HG03520 (cell line): ENCODE data around the gene C1orf105.
A peak's percentile ranks its signal among the peaks of the same experiment; 100 is the strongest.

ENCODE experiments used
- ATAC-seq: cut with Tn5 transposase; IDR thresholded peaks from one replicate; pipeline ENCODE4 v1.9.1; 2021; ENCODE audit warnings: mild to moderate bottlenecking, moderate library complexity; ENCODE audit not compliant: unreplicated experiment

C1orf105 gene

DNA sequence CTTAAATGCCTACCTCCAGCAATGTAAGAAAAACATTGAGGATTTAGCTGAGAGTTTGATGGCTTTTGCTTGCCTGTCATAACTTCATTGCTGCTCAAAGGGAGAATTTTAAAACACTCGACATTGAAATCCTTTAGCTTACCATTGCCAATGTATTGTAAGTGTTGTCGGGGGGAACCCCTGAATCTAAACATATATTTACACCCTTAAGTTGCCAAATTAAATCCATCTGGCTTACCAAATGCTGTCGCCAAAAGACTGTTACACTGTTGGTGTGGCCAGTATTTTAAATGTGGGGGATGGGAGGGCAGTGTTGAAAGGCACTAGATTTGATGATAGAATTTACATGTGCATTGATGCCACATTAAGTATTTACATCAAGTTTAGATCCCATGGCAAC is 24.9 kb upstream of the C1orf105 start:
- no peak for ATAC-seq

DNA sequence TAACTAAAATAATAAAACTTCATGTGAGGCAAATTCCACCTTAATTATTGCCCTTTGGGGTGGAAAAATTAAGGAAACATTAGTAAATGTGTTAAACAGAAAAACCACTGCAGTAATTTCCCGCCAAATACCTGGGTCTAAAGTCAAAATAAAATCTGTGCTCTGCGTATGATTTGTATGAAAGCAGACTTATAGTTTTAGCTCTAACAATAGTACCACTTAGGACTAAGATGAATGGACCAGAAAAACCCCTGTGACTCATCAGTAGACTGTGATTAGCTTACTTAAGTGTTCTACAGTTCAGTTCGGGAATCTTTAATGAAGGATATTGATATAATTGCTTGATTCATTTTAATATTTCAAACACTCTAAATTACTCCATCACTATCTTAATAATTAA is 23.3 kb upstream of the C1orf105 start:
- peak; percentile 37 for ATAC-seq

DNA sequence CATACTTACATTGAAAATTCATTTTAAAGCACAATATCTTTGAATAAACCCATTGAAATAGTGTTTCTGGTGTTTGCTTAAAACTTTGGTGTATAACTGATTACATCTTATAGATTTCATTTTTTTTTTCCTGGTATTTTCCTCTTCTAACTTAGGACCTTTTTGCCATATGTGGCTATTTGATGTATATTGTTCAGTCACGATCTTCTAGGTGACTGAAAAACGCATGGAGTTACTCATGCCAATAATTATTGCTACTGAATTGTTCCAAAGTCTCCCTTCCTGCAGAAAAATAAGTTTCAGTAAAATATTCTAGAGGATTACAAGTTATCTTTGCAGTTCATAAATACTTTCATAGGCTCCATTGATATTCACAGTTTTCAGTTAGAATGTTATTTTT is 22.9 kb upstream of the C1orf105 start:
- no peak for ATAC-seq

DNA sequence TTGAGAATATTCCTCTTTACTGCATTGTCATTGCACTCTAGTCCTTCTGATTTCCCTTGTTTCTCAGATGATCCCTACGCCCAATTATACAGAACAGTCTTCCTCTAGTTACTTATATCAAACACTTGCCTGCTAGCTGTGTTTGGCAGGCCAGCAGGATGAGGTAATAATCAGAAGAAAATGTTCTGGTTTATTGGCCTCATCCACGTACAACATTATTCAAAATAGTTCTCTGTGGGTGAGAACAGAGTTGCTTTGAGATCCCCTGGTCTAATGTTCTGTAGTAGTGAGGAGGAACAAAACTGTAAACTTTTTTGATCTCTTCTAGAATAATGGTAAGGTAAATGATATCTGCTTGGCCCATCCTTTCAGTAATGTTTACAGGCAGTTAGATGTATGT is 22.3 kb upstream of the C1orf105 start:
- ATAC-seq, result no peak

DNA sequence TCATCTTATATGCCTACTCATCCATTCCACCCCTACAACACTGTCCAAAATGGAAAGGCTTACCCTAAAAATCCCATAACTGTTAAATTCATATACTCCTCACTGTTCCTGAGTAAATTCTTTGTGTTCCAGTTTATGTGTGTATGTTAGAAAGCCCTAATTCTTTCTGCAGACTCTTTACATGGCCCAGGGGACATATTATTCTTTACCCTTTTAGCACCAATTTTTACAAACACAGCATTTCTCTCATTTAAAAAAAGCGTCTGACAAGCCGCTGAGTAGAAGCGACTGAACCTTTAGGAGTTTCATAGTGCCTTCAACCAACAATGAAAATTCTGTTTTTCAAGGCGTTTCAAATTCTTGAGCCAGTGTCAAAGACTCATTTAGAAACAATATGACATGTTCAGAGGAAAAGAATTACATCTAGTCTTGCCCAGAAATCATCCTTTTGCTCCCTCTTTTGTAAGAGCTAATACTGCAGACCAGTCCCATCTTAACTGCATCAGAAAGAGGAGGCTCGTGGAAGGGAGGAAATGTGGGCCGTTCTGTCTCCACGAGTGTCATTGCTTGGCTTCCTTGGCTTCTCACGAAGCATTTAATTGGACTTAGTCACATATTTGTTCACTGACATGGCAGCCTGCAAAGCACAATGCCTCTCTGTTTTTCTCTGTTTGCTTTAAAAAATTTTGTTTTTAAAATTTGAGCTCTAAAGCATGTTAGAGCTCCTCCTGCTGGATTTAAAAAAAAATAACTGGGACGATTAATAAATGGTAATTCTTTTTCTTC is 21.3 kb upstream of the C1orf105 start:
- no peak for ATAC-seq

DNA sequence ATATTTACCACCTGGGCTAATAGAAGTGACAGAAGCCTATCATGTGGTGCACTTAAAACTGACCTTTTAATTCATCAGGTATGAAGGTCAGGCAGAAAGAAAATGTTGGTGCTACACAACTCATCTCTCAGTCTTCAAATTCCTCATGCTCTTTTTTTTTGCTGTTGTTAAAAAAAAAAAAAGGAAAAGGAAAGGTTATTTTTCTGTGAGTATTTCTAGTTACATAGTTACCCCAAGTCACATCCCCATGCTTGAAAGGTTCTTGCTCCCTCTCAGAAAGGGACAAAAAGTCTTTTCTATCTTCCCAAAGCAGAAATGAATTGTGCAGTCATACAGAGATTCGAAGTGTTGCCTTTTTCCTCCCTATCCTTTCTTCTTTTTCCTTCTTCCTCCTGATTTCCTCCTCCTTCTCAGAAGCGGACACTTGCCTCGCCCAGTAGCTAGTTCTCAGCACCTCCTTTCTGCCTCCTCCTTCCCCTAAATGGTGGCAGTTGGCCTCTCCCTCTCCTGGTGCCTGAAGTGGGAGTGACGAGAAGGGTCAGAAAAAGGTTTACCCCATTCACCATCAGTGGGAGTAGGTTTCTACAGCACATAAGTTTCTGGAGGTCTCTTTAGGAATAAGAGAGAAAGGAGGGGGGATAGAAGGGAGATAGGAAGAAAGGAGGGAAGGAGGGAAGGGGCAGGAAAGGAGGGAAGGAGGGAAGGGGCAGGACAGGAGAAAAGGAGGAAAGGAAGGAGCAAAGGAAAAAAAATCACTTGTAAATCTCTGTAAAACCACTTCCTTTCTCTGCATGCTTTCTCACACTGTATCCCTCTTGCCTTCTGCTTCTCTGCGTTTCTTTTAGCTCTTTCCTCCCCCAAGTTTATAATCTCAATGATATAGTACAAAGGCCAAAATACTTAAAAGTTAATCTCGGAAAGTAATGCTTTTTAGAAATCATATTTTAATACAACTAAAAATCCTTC is 20.4 kb upstream of the C1orf105 start:
- no peak for ATAC-seq

DNA sequence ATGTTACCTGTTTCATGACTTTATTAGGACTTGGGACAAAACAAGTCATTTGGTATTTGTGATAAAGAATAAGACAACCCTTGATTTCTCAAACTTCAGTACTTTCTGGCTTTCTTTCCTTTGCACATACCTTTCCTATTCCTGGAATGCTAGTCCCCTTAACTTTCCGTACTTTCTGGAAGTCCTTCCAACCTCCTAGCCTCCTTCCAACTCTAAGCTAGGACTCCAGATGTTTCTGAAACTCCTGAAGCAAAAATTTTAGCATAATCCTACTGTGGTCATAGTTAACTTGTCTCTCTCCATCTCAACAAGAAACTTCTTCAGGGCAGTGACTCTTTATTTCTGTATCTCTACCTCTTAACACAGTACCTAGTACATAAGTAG is 19.8 kb upstream of the C1orf105 start:
- ATAC-seq, result no peak

DNA sequence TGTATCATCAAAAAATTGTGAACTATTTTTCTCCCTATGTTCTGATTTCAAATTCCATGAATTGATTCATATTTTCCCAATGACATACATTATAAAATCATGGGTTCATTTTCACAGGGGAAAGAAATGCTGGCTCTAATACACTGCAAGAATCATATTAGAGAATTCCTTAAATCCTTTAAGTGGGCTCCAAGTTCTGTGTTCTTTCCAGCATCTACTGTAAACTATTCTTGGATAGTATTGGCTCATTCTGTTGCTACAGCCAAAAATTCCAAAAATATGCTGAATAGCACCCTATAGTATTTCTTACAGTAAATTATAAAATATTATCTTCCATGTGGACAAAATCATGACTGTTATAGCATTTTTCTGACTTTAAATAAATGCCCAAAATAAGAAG is 19.0 kb upstream of the C1orf105 start:
- no peak for ATAC-seq

DNA sequence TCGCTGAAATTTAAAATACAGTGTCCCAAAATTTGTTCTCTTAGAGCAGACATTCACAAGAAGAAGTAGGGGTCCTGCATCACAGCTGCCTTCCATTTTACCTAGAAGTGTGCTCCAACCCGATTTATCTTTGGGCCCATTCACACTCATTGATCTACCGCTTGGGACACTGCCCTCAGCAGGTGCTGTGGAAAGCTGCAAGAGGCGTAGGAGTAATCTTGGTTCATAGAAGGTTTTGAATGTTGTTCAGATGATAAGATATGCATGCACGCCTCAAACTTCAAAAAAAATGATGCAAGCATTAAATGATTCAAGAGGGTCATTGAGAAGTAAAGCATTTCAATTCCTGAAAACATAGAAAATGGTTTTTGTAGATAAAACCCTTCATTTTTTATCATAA is 18.6 kb upstream of the C1orf105 start:
- ATAC-seq, result no peak

DNA sequence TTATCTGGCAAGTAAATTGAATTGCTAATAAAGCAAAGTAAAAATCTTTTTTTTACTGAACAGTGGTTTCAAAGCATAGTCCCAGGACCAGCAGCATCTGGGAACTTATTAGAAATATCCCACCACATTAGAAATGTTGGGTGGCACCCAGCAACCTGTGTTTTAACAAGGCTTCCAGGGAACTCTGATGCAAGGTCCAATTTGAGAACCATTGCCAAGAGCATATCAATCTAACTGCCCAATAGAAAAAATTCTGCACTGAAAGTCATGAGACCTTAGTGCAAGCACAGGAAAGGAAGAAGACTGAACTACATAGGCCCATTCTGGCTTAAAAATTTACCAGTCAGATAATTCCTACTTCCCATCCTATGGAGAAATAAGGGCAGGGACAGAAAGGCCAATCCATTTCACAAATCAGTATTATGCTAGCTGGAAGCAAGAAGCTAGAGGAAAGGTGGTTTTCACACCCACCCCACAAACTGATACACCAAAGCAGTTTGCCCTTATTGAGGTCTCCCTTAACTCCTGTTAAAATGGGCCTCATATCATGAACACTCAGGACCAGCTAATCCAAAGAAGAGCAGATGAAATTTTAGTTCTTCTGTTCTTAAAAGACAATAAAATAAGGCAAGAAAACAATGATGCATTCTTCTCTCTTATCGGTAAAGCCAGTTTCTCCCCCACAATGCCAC is 17.5 kb upstream of the C1orf105 start:
- ATAC-seq, result no peak

DNA sequence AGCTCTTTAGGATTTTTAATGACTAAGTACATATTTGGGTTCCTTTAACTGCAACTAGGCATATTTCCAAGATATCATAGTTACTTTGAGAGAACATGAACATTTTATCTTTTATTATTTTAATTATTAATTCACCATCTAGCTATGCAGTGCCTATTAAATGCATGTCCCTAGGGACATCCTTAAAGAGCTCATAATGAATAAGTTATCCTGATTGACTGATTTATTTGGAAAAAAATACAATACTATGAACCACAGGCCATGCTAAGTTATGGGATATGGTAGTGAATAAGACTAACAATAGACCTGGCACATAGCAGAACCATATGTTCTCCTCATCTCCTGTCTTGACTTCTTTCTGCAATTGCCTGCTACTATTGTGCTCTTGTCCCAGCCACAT is 16.4 kb upstream of the C1orf105 start:
- no peak for ATAC-seq

DNA sequence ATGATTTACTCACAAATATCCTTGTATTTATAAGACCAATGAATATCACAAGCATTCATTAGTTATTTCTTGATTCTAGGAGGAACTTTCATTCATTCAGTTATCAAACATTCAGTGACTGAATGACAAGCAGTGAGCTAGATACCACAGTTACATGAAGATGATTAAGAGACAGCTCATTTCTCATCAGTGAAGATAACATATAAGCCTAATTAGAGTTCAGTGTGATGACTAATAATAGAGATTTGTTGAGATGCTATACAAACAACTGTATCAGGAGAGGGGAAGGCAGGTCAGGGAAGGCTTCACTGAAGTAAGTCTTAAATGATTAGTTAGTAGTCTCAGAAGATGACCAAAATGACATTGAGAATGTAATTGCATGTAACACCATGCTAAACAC is 14.6 kb upstream of the C1orf105 start:
- no peak for ATAC-seq

DNA sequence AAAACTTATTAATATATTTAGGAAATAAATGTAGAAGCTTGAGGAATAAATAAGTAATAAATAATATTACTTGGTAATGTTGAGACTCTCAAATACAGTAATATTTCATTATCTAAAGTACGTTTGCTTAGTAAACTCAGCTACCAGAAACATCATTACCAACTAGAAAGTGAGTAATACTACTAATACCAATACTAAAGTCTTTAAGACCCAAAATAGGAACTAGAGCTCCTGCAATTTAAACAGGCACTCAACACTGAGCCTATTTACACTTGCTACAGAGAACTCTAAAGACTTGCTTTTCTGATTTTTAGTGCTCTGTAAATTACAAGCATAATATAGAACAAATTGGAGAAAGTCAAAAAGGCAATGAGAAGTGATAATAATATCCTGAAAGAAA is 13.5 kb upstream of the C1orf105 start:
- no peak for ATAC-seq

DNA sequence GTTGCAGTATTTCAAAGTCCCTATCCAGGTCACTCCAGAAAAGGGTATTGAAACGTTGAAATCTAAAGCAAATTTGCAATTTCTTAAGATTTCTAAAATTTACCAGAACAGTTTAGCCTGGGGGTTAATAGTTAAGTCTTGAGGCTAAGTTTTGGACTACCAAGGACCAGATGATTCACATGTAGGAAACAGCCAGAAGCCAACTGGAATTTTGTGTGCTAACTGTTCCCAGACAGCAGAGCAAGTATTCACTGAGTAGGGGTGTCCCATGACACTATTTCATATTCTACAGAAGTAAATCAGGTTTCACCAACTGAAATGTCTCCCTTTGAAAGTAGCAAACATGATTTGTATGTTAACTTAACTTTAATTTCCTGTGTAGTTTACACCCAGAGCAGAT is 11.5 kb upstream of the C1orf105 start:
- no peak for ATAC-seq

DNA sequence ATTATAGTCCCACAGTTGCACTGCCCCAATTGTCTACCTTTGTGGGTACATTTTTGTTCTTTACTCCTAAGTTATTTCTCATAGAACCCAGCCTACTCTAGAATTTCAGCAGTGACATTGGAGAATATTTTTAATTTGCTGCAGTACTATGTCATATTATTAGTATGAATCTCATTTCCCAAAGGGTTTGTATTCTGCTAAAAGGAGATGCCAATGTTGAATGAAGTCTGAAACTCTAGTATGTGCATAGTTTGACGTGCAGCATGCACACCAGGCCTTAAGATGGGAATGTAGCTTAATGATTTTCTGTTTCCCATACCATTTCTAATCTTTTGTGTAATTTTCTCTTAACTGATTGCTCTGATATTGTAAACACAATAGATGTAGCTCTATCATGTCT is 10.5 kb upstream of the C1orf105 start:
- no peak for ATAC-seq

DNA sequence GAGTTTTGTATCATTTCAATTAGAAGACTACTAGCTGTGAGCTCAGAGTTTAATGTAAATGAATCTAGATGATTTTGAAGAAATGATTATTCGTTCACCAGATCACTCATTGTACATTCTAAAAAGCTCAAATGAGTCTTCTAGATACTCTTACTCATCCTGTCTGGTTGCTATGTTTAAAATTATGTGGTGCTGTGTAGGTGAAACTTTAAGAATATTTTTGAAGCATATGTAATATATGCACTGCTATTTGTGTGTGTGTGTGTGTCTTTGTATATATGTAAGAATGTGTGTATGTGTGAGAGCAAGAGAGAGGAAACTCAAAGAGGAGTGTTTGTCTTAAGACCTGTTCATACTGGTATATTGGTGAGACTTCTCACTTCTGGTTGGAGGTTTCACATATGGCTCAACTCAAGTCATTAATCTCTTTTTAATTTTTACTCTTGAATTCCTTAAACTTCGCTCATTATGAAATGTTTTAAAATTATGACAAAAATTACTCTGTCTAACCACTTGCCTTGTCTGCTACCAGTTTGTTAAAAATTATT is 8.6 kb upstream of the C1orf105 start:
- ATAC-seq, result no peak

DNA sequence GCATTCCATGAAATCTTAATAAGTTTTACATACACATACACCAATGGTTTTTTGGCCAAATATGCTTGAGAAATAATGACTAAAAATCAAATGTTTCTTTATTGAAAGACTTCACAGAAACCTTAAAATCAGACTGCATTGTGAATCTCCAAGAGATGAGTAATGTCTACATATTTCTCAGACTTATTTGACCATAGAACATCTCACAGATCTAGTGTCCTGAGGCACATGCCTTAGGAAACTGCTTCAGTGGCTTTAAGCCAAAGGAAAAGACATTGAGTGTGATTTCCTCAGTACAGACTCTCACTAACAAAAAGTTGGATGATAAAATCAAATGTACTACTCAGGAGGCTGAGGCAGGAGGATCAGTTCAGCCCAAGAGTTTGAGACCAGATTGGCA is 6.2 kb upstream of the C1orf105 start:
- no peak for ATAC-seq

DNA sequence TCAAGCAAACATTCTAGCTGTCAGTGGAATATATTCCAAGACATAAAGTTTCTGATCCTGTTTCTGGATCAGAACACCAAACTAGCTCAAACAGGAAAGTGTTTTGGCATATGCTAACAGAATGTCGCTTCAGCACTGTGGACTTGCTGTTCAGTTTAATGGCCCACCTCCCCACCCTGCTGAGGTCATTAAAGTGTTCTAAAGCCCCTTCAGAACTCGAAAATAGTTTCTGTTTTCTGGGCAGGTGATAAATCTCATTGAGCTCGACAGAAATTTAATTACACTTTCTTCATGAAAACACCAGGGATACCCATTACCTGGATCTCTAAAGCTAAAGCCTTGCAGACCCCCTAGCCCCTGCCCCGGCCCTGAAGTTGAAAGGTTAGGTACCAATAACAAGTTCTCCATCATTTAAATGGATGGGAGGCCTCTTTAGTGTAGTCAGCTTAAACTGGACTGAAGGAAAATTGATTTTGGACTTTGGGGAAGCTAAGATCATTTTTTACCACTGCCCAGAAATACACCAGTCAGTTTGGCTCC is 3.9 kb upstream of the C1orf105 start:
- no peak for ATAC-seq

DNA sequence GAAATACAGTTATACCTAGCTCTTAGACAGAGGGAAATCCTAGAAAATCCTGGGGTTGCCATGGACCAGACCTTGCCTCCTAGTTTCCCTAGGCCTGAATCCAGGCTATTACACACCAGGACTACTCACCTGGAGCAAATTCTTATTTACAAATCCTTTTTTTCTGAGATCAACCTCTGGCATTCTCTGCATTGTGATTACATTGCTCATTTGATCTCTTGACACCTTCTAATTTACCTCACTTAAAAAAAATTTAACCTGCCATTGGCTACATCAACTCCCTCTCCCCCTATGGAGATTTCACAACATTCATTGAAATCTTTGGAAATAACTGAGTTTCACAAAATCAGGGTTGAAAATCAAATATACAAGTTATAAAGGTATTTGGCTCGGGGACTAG is 2.9 kb upstream of the C1orf105 start:
- ATAC-seq, result no peak

DNA sequence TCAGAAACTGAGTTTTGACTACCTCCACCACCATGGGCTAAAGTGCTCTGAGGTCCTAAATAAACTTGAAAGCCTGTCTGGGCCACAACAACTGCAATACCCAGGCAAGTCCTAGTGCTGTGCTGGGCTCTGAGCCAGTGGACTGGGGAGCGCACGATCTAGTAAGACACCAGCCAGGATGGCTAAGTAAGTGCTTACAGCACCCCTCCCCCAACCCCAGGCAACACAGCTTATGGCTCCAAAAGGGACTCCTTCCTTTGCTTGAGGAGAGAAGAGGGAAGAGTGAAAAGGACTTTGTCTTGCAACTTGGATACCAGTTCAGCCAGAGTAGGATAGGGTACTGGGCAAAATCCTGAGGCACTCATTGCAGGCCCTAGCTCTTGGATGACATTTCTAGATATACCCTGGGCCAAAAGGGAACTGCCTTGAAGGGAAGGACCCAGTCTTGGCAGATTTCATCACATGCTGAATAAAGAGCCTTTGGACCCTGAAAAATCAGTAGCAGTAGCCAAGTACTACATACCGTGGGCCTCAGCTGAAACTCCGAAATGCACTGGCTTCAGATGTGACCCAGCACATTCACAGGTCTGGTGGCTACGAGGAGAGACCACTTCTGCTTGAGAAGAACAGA is 1.6 kb downstream of the C1orf105 start:
- ATAC-seq, result no peak

DNA sequence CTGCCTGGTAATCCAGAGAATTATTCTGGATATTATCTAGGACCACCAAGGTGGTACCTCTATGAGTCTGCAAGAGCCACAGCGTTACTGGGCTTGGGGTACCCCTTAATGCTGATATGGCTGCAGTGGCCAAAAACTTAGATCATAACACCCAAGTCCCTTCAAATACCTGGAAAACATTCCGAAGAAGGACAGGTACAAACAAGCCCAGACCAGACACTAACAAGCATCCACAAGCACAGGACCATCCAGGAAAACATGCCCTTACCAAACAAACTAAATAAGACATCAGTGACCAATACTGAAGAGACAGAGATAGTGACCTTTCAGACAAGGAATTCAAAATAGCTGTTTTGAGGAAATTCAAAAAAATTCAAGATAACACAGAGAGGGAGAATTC is 2.9 kb downstream of the C1orf105 start:
- no peak for ATAC-seq
